GM18951 (cell line): ENCODE measurements around the gene LHX2.

ENCODE experiments used
- POLR2A ChIP-seq: IDR thresholded peaks from 4 replicates; pipeline ENCODE4 v1.6.1; 2011; ENCODE audit warnings: mild to moderate bottlenecking; ENCODE audit not compliant: insufficient read length, insufficient read depth; ENCODE audit errors: extremely low read depth
- in situ Hi-C: fragments of 300-500 bp; cut with MboI; formaldehyde crosslinking; loops from one replicate; pipeline ENCODE4 v1.12.0; 2022; ENCODE audit warnings: low sequenced_read_pairs, mixed read lengths, inconsistent platforms; ENCODE audit not compliant: unreplicated experiment

LHX2 gene

GRCh38 chr9:124003636-124004349 lies 7.8 kb upstream of the LHX2 start:
- in situ Hi-C loops = no loop called here
- TF ChIP-seq POLR2A = no peak

GRCh38 chr9:124004593-124004992 lies 7.0 kb upstream of the LHX2 start:
- no peak for TF ChIP-seq POLR2A
- in situ Hi-C loops = no loop called here

GRCh38 chr9:124005029-124005771 lies 6.4 kb upstream of the LHX2 start:
- in situ Hi-C loops = no loop called here
- no peak for TF ChIP-seq POLR2A

- TF ChIP-seq POLR2A = no peak
- in situ Hi-C loops = no loop called here
Measured at GRCh38 chr9:124006448-124007361, 4.9 kb upstream of the LHX2 start.

- in situ Hi-C loops = no loop called here
Measured at GRCh38 chr9:124007565-124008302, 3.8 kb upstream of the LHX2 start.

GRCh38 chr9:124008303-124008693 lies 3.3 kb upstream of the LHX2 start:
- TF ChIP-seq POLR2A = no peak
- in situ Hi-C loops = no loop called here

More at GRCh38 chr9:124007565-124008302, 3.8 kb upstream of the LHX2 start:
- no peak for TF ChIP-seq POLR2A

- no peak for TF ChIP-seq POLR2A
- in situ Hi-C loops = no loop called here
Measured at GRCh38 chr9:124008694-124009530, 2.7 kb upstream of the LHX2 start.

GRCh38 chr9:124009531-124010217 lies 1.9 kb upstream of the LHX2 start:
- no peak for TF ChIP-seq POLR2A
- in situ Hi-C loops = no loop called here

- in situ Hi-C loops = no loop called here
- no peak for TF ChIP-seq POLR2A
Measured at GRCh38 chr9:124010303-124010664, 1.3 kb upstream of the LHX2 start.

- TF ChIP-seq POLR2A = no peak
- in situ Hi-C loops = no loop called here
Measured at GRCh38 chr9:124010665-124011321, 775 bp upstream of the LHX2 start.
